Uterus (tissue), 2 donors: ENCODE data around the gene TTLL8.

Experiments
- CTCF ChIP-seq, 4 experiments: fragments of 200-600 bp in 2 of 4; fragments of 450-650 bp in 2 of 4; sonication (generic) in 2 of 4; IDR thresholded peaks; one replicate each; pipeline ENCODE4 v1.5.1; 2016 to 2019; ENCODE audit warnings: antibody characterized with exemption in 4 of 4, mild to moderate bottlenecking in 2 of 4, moderate library complexity in 1 of 4
- POLR2A ChIP-seq, 2 donors: fragments of 450-650 bp; IDR thresholded peaks; one replicate each; pipeline ENCODE4 v1.6.1; 2016; ENCODE audit warnings: antibody characterized with exemption in 2 of 2, mild to moderate bottlenecking in 1 of 2, moderate library complexity in 1 of 2

GRCh38 chr22:49975543-49976389, 82.3 kb downstream of the TTLL8 start:
- TF ChIP-seq CTCF (IDR thresholded peaks at IDR 0.05) (no peak), POLR2A (IDR thresholded peaks at IDR 0.05) (no peak)
